ENCODE data around the gene SLCO1C1.

SLCO1C1 gene

GRCh38 chr12:20798554-20798953 is 103.4 kb downstream of the SLCO1C1 start:
- no peak for DNase-seq

GRCh38 chr12:20800160-20800559 is 105.0 kb downstream of the SLCO1C1 start:
- no peak for DNase-seq

- DNase-seq: no peak
Observed at GRCh38 chr12:20801035-20801434, 105.9 kb downstream of the SLCO1C1 start.
